GM12864 (cell line): Measurements from ENCODE around the gene ZFHX3.

Experiments used
- DNase-seq: peaks from one replicate; pipeline ENCODE4 v3.0.0-alpha.2; 2011; ENCODE audit warnings: low read depth
- H3K4me3 ChIP-seq: 2 replicates; pipeline ENCODE4 v1.5.1; 2011; ENCODE audit warnings: mild to moderate bottlenecking, low read depth, low read length, control low read depth
- TF ChIP-seq, protein P1 (sequence below): IDR thresholded peaks from 2 replicates; pipeline ENCODE4 v1.5.1; 2011; ENCODE audit warnings: low read depth, mild to moderate bottlenecking, moderate library complexity, low read length, control low read depth, inconsistent platforms; ENCODE audit errors: missing control alignments

ZFHX3 gene

DNA sequence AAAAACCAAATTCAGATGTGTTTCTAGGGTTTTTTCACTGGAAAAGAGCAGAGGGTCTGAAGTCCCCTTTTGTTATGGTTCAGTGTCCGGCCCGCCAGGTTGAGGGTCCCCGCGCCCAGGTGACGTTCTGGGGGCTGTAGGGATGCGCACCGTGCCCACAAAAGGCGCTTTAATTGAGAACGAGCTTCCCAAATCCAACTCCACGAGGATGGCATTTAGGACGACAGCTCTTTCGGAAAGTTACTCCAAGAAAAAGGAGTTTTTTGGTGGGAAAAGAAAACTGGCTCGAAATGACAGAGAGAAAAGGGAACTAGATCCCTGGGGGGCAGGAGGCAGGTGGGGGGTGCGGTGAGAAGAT lies 15.9 kb upstream of the ZFHX3 start:
- TF ChIP-seq, protein P1, sequence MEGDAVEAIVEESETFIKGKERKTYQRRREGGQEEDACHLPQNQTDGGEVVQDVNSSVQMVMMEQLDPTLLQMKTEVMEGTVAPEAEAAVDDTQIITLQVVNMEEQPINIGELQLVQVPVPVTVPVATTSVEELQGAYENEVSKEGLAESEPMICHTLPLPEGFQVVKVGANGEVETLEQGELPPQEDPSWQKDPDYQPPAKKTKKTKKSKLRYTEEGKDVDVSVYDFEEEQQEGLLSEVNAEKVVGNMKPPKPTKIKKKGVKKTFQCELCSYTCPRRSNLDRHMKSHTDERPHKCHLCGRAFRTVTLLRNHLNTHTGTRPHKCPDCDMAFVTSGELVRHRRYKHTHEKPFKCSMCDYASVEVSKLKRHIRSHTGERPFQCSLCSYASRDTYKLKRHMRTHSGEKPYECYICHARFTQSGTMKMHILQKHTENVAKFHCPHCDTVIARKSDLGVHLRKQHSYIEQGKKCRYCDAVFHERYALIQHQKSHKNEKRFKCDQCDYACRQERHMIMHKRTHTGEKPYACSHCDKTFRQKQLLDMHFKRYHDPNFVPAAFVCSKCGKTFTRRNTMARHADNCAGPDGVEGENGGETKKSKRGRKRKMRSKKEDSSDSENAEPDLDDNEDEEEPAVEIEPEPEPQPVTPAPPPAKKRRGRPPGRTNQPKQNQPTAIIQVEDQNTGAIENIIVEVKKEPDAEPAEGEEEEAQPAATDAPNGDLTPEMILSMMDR, result no peak
- no peak overlapping the region for H3K4me3 ChIP-seq
- DNase-seq, result no peak

DNA sequence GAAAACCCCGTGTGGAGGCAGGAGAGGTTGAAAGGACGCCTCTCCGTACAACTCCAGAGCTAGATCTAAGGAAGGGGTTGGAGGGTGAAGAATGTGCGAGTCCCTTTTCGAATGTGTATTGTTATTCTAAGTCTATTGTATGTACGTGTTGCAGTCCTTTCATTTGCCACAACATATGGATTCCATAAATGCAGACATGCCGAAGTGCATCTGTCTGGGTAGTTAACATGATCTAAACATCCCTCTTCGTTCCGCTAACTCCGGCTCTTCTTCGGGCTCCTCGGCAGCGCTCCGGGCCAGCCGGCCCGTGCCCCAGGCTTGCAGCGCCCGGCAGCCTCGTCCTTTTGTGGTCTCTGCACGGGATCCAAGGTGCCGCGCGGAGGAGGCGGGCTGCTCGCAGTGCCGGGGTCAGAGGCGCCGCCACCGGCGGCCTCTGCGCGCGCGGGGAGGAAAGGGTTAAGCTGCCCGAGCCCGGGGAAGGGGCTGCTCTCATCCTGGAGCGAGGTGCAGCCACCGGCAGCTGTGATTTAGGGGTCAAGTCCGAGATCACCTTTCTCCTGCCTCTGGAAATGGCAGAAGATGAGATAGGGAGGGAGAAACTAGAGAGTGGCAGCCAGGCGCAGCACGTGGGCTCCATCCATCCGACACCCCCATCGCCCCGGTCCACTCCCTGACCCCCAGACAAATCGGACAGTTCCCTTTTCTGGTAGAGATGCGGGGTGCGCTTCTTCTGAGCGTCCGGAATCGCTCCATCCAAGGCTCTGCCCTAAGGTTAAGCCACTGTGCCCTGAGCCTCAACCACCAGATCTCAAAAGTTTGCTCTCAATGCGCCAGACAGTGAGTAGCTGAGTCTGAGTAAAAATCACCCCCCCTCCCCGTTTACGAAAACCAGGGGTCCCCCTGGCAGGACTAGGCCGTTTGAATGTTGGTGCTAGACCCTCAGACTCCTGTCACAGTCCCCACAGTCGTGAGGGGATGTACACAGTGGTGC lies 15.1 kb upstream of the ZFHX3 start:
- no peak for DNase-seq
- H3K4me3 ChIP-seq, result no peak overlapping the region
- TF ChIP-seq, protein P1, result no peak

DNA sequence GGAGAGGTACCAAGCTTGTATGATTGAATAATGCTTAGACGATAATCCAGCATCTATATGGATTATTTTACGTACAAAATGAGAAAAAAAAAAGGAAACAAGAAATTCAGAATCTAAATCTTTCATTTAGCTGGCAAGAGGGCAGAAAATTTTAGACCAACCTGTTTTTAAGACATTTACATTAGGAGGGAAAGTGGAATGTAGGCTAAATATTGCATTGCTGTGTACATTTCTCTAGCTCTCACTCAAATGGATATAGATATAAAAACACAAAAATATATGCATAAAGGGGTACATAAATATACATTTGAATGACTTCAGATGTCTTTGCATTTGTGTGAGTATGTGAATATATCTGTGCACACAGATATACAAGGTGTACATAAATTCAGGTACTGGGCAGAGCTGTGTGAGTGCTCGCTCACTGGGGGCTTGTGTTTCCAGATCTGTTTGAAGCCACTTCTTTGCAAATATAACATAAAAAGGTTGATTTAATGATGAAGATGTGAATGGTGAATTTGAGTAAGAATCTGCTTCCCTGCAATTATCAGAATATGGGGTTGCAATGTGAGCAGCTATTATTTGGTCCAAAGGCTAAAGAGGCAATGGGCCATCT lies 14.2 kb upstream of the ZFHX3 start:
- DNase-seq, result no peak
- no peak overlapping the region for H3K4me3 ChIP-seq
- TF ChIP-seq, protein P1, result no peak

DNA sequence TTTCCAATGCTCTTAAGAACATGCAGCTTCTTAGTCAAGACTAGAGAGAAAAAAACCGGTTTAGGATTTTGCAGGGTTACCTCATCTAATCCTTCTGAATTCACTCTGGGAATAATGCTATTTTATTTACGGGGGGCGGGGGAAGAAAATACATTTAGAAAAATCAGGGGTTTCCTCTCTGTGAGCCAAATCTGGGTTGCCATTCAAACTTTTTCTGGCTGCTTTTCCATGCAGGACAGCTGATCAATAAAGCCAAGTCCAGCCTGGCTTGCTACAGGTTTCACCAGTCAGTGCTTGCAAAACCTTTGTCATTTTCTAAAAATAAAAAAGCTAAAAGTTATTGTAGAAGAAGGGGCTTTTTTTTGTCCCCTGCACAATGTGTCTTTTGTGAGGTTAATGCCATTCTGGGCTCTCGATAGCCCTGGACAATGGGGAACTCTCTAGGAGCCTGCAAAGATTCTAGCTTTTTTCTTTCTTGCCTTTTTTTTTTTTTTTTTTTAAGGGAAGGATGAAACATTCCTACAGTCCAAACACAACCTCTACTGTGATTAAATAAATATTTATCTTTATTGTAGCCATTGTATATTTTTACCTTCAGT lies 13.1 kb upstream of the ZFHX3 start:
- DNase-seq, result no peak
- TF ChIP-seq, protein P1, result no peak
- no peak overlapping the region for H3K4me3 ChIP-seq

DNA sequence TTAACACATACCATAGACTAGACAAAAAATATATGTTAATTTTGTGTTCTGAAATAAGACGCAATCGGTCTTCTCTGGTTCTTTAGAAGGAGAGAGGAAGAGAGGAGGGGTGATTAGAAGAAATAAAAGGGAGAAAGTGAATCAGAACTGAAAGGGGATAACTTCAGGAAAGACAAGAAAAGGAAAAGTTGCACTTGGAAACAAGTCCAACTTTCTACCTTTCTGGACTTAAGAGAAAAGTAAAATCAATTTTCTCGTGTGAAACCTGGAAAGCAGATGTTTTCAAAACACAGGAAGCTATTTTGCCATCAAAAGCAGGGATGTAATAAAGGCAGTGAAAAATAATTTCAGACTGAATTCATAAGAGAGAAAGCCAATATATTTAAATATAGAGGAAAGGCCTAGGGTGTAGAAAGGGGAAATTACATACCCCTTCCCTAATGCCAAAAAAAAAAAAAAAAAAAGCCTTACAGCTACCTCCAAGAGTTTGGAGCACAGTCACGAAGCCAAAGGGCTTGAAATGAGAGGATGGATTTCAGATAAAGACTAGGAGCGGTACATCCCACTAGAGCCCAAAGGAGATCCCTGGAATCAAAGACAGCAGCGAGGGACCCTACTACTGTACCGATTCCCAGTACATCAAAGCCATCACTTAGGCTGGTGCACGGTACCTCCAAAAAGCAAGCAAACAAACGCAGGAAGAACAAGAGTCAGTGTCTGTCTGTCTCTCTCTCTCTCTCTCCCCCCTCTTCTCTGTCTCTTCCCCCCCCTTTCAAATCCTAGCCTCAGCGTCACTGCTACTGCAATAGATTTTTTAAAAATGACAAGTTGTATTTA lies 12.1 kb upstream of the ZFHX3 start:
- TF ChIP-seq, protein P1, result no peak
- DNase-seq, result no peak
- H3K4me3 ChIP-seq, result no peak overlapping the region; the same call in 1 of the 2 replicates

DNA sequence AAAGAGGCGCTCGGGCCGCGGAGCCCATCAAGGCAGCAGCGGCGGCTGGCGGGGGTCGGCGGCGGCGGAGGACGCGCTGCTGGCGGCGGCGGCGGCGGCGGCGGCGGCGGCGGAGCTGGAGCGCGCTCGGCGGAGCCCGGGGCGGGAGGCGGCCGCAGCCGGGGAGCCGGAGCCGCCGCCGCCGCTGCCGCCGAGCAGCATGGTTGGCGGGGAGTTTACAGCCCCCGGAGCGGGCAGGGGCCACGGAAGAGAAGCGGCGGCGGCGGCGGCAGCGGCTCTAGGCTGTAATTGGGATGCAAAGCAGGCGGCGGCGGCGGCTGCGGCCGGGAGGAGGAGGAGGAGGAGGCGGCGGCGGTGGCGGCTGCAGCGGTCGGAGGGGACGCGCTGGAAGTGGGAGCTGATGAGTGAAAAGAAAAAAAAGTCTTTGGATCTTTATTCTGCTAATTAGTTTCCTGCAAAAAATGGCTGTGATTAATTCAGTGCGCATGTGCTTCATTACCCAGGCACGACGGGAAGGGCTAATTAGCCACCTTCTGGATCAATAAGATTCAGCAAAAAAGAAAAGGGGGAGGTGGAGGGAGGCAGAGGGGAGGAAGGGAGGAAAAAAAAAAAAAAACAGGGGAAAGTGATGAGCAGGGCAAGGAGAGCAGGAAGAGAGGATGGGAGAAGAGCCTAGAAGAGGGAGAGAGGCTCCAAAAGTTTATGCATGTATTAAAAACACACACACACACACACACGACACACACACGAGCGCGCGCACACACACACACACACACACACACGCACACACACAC lies 10.9 kb upstream of the ZFHX3 start:
- peak overlapping the region; percentile 46 for H3K4me3 ChIP-seq
- TF ChIP-seq, protein P1, result no peak
- DNase-seq, result no peak
